SU-DHL-6 (cell line): ENCODE measurements around the gene RYR2.

Source experiments
- H2AFZ ChIP-seq: fragments of 200-600 bp; sonication (generic); 2 replicates; pipeline ENCODE4 v1.6.1; 2014; ENCODE audit warnings: low read depth, mild to moderate bottlenecking, moderate library complexity, mixed read lengths, antibody characterized with exemption, low read length; ENCODE audit not compliant: severe bottlenecking
- H3F3A ChIP-seq: fragments of 200-600 bp; shearing (Covaris generic); 2 replicates; pipeline ENCODE4 v1.6.0; 2016; ENCODE audit warnings: antibody characterized with exemption, mild to moderate bottlenecking; ENCODE audit not compliant: insufficient read depth
- H3K27ac ChIP-seq: fragments of 200-600 bp; sonication (generic); 2 replicates; pipeline ENCODE4 v1.5.1; 2016; ENCODE audit warnings: low read depth, mild to moderate bottlenecking, low read length, moderate library complexity, mixed read lengths
- H3K27me3 ChIP-seq: fragments of 200-600 bp; sonication (generic), shearing (Covaris generic); 2 replicates; pipeline ENCODE4 v1.6.0; 2014; ENCODE audit warnings: mild to moderate bottlenecking, low read length
- H3K36me3 ChIP-seq: fragments of 200-600 bp; sonication (generic); 2 replicates; pipeline ENCODE4 v1.6.1; 2014; ENCODE audit warnings: mild to moderate bottlenecking, low read length, mixed read lengths
- H3K4me2 ChIP-seq: fragments of 300-600, 200-600 bp; shearing (Covaris generic), sonication (generic); 2 replicates; pipeline ENCODE4 v1.6.0; 2014; ENCODE audit warnings: low read length, low read depth, mild to moderate bottlenecking; ENCODE audit not compliant: poor library complexity, severe bottlenecking
- H3K4me3 ChIP-seq: fragments of 200-600 bp; sonication (generic); 2 replicates; pipeline ENCODE4 v1.5.1; 2014; ENCODE audit warnings: antibody characterized with exemption, low read length, mild to moderate bottlenecking, mixed read lengths; ENCODE audit not compliant: insufficient read depth, poor library complexity, severe bottlenecking
- H3K79me2 ChIP-seq: fragments of 200-600 bp; sonication (generic); 2 replicates; pipeline ENCODE4 v1.6.1; 2014; ENCODE audit warnings: mild to moderate bottlenecking, low read length, moderate library complexity; ENCODE audit not compliant: insufficient read depth
- H3K9ac ChIP-seq: fragments of 200-600 bp; sonication (generic); 2 replicates; pipeline ENCODE4 v1.7.0; 2014; ENCODE audit warnings: mild to moderate bottlenecking, low read length
- H3K9me2 ChIP-seq: fragments of 200-600 bp; sonication (generic); replicated peaks from 2 replicates; pipeline ENCODE4 v1.6.1; 2014; ENCODE audit warnings: low read length; ENCODE audit not compliant: insufficient read depth
- H3K9me3 ChIP-seq: fragments of 200-600 bp; sonication (generic); 2 replicates; pipeline ENCODE4 v1.6.1; 2014; ENCODE audit warnings: low read length, mixed read lengths; ENCODE audit not compliant: insufficient read depth
- H4K20me1 ChIP-seq: fragments of 200-600 bp; sonication (generic); 2 replicates; pipeline ENCODE4 v1.6.1; 2014; ENCODE audit warnings: low read depth, mild to moderate bottlenecking, antibody characterized with exemption, low read length, moderate library complexity, mixed read lengths
- CTCF ChIP-seq: fragments of 200-600 bp; sonication (generic); IDR thresholded peaks from one replicate; pipeline ENCODE4 v1.5.1; 2017; ENCODE audit warnings: antibody characterized with exemption, mild to moderate bottlenecking, low read length, moderate library complexity; ENCODE audit not compliant: insufficient read depth, poor library complexity, severe bottlenecking
- EZH2phosphoT487 ChIP-seq: fragments of 200-600 bp; sonication (generic), shearing (Covaris generic); conservative IDR thresholded peaks from 2 replicates; pipeline ENCODE4 v1.6.1; 2018; ENCODE audit warnings: mild to moderate bottlenecking, antibody characterized with exemption, low read length, moderate library complexity, mixed read lengths

RYR2 gene

GRCh38 chr1:237232501-237232900 lies 190.5 kb downstream of the RYR2 start:
- TF ChIP-seq CTCF (no peak), EZH2phosphoT487 (no peak)
- H3K4me2 ChIP-seq, result no peak overlapping the region
- H3K36me3 ChIP-seq, result no peaks in the 10 kb centered on the region
- no peaks in the 10 kb centered on the region for H3K9me3 ChIP-seq
- no peak overlapping the region for H3K4me3 ChIP-seq
- H2AFZ ChIP-seq, result no peak overlapping the region
- H3K27ac ChIP-seq, result no peak overlapping the region
- no peaks in the 10 kb centered on the region for H3K9me2 ChIP-seq
- no peaks in the 10 kb centered on the region for H4K20me1 ChIP-seq
- no peaks in the 10 kb centered on the region for H3F3A ChIP-seq
- no peak overlapping the region for H3K9ac ChIP-seq
- no peaks in the 10 kb centered on the region for H3K79me2 ChIP-seq
- H3K27me3 ChIP-seq, result no peaks in the 10 kb centered on the region

- H3K9me2 ChIP-seq, result no peaks in the 10 kb centered on the region
- H4K20me1 ChIP-seq, result no peaks in the 10 kb centered on the region
- no peak for TF ChIP-seq EZH2phosphoT487
- no peak for TF ChIP-seq CTCF
- H3K79me2 ChIP-seq, result no peaks in the 10 kb centered on the region
- no peak overlapping the region for H2AFZ ChIP-seq
- no peaks in the 10 kb centered on the region for H3F3A ChIP-seq
- no peaks in the 10 kb centered on the region for H3K36me3 ChIP-seq
- H3K9me3 ChIP-seq, result no peaks in the 10 kb centered on the region
- no peak overlapping the region for H3K27ac ChIP-seq
- no peak overlapping the region for H3K4me3 ChIP-seq
- H3K27me3 ChIP-seq, result no peaks in the 10 kb centered on the region
- no peak overlapping the region for H3K9ac ChIP-seq
- H3K4me2 ChIP-seq, result no peak overlapping the region
Observed at GRCh38 chr1:237235091-237235490, 193.1 kb downstream of the RYR2 start.

- Histone ChIP-seq H3K4me2 (no peak overlapping the region), H3K27me3 (no peaks in the 10 kb centered on the region), H3F3A (no peaks in the 10 kb centered on the region), H3K9ac (no peak overlapping the region), H4K20me1 (no peaks in the 10 kb centered on the region), H3K4me3 (no peak overlapping the region), H2AFZ (no peak overlapping the region), H3K27ac (no peak overlapping the region), H3K79me2 (no peaks in the 10 kb centered on the region), H3K9me3 (no peaks in the 10 kb centered on the region), H3K9me2 (no peaks in the 10 kb centered on the region), H3K36me3 (no peaks in the 10 kb centered on the region)
- TF ChIP-seq CTCF, result no peak
Observed at GRCh38 chr1:237237721-237238120, 195.7 kb downstream of the RYR2 start.

GRCh38 chr1:237239248-237239647 lies 197.3 kb downstream of the RYR2 start:
- Histone ChIP-seq H3K79me2 (no peaks in the 10 kb centered on the region), H3K4me2 (no peak overlapping the region), H3K4me3 (no peak overlapping the region), H3K27ac (no peak overlapping the region), H3K9ac (no peak overlapping the region), H3F3A (no peaks in the 10 kb centered on the region), H4K20me1 (no peaks in the 10 kb centered on the region), H3K27me3 (no peaks in the 10 kb centered on the region), H2AFZ (no peak overlapping the region), H3K9me3 (no peaks in the 10 kb centered on the region), H3K9me2 (no peaks in the 10 kb centered on the region), H3K36me3 (no peaks in the 10 kb centered on the region)
- TF ChIP-seq EZH2phosphoT487, result no peak
- TF ChIP-seq CTCF, result no peak
